DOHH2 (cell line): ENCODE measurements around the gene HSFX4.

Experiments
- CTCF ChIP-seq: fragments of 200-600 bp; sonication (generic); IDR thresholded peaks from one replicate; pipeline ENCODE4 v1.5.1; 2014; ENCODE audit warnings: antibody characterized with exemption, mild to moderate bottlenecking, low read depth, low read length; ENCODE audit not compliant: poor library complexity, severe bottlenecking
- EZH2phosphoT487 ChIP-seq: fragments of 200-600 bp; sonication (generic); IDR thresholded peaks from 2 replicates; pipeline ENCODE4 v1.6.1; 2017; ENCODE audit warnings: borderline replicate concordance, mild to moderate bottlenecking, antibody characterized with exemption, low read length, moderate library complexity, mixed read lengths

- TF ChIP-seq CTCF: peak; percentile 44
- TF ChIP-seq EZH2phosphoT487: no peak
Measured at GRCh38 chrX:149938427-149938880, 9.1 kb downstream of the HSFX4 start, which contains the start of gene EOLA2.
